ENCODE results near the gene PCBP1.
"Not testable (repeated sequence)": the region's sequence is repeated elsewhere in the genome, so short reads cannot be mapped to it uniquely, and the experiment has no call there.

The PCBP1 gene

GRCh38 chr2:70050631-70051425, 36.4 kb upstream of the PCBP1 start:
- H3K4me3 ChIP-seq (ENCODE audit: low read length): no peak overlapping the region
- H3K9me3 ChIP-seq (ENCODE audit: control insufficient read depth, low read length): no peaks in the 10 kb centered on the region
- no peak for DNase-seq (ENCODE audit: low read depth)
- H3K9ac ChIP-seq (ENCODE audit: low read length): no peak overlapping the region
- peaks cover 68% of the 10 kb centered on the region for H3K36me3 ChIP-seq (ENCODE audit: control insufficient read depth, insufficient read depth, low read length, severe bottlenecking)
- peaks cover 6% of the 10 kb centered on the region for H3K4me1 ChIP-seq (ENCODE audit: control insufficient read depth, insufficient read depth, low read length)
- no peaks in the 10 kb centered on the region for H3K27me3 ChIP-seq (replicated peaks; ENCODE audit: control insufficient read depth, insufficient read depth, low read length)

GRCh38 chr2:70055259-70055658, 32.0 kb upstream of the PCBP1 start:
- not testable (repeated sequence) for DNase-seq (ENCODE audit: low read depth); H3K4me1 ChIP-seq (ENCODE audit: control insufficient read depth, insufficient read depth, low read length); H3K9ac ChIP-seq (ENCODE audit: low read length); H3K9me3 ChIP-seq (ENCODE audit: control insufficient read depth, low read length); H3K4me3 ChIP-seq (ENCODE audit: low read length); H3K27me3 ChIP-seq (replicated peaks; ENCODE audit: control insufficient read depth, insufficient read depth, low read length)
- peaks cover 61% of the 10 kb centered on the region for H3K36me3 ChIP-seq (ENCODE audit: control insufficient read depth, insufficient read depth, low read length, severe bottlenecking)

GRCh38 chr2:70061317-70061716, 26.0 kb upstream of the PCBP1 start:
- Histone ChIP-seq H3K9ac (ENCODE audit: low read length) (no peak overlapping the region), H3K9me3 (ENCODE audit: control insufficient read depth, low read length) (no peaks in the 10 kb centered on the region), H3K4me1 (ENCODE audit: control insufficient read depth, insufficient read depth, low read length) (no peaks in the 10 kb centered on the region), H3K4me3 (ENCODE audit: low read length) (no peak overlapping the region), H3K36me3 (ENCODE audit: control insufficient read depth, insufficient read depth, low read length, severe bottlenecking) (peaks cover 55% of the 10 kb centered on the region), H3K27me3 (replicated peaks; ENCODE audit: control insufficient read depth, insufficient read depth, low read length) (no peaks in the 10 kb centered on the region)
- no peak for DNase-seq (ENCODE audit: low read depth)

GRCh38 chr2:70062270-70062669, 25.0 kb upstream of the PCBP1 start:
- no peak overlapping the region for H3K4me3 ChIP-seq (ENCODE audit: low read length)
- no peaks in the 10 kb centered on the region for H3K27me3 ChIP-seq (replicated peaks; ENCODE audit: control insufficient read depth, insufficient read depth, low read length)
- no peak for DNase-seq (ENCODE audit: low read depth)
- H3K4me1 ChIP-seq (ENCODE audit: control insufficient read depth, insufficient read depth, low read length): no peaks in the 10 kb centered on the region
- H3K36me3 ChIP-seq (ENCODE audit: control insufficient read depth, insufficient read depth, low read length, severe bottlenecking): peaks cover 64% of the 10 kb centered on the region
- no peaks in the 10 kb centered on the region for H3K9me3 ChIP-seq (ENCODE audit: control insufficient read depth, low read length)
- no peak overlapping the region for H3K9ac ChIP-seq (ENCODE audit: low read length)

GRCh38 chr2:70068119-70068518, 19.2 kb upstream of the PCBP1 start:
- H3K4me1 ChIP-seq (ENCODE audit: control insufficient read depth, insufficient read depth, low read length): peaks cover 13% of the 10 kb centered on the region
- H3K4me3 ChIP-seq (ENCODE audit: low read length): no peak overlapping the region
- no peaks in the 10 kb centered on the region for H3K27me3 ChIP-seq (replicated peaks; ENCODE audit: control insufficient read depth, insufficient read depth, low read length)
- peak; percentile 4 for DNase-seq (ENCODE audit: low read depth)
- no peak overlapping the region for H3K9ac ChIP-seq (ENCODE audit: low read length)
- no peaks in the 10 kb centered on the region for H3K9me3 ChIP-seq (ENCODE audit: control insufficient read depth, low read length)
- peaks cover 34% of the 10 kb centered on the region for H3K36me3 ChIP-seq (ENCODE audit: control insufficient read depth, insufficient read depth, low read length, severe bottlenecking)

GRCh38 chr2:70069049-70069448, 18.2 kb upstream of the PCBP1 start:
- peaks cover 31% of the 10 kb centered on the region for H3K36me3 ChIP-seq (ENCODE audit: control insufficient read depth, insufficient read depth, low read length, severe bottlenecking)
- peaks cover 13% of the 10 kb centered on the region for H3K4me1 ChIP-seq (ENCODE audit: control insufficient read depth, insufficient read depth, low read length)
- H3K4me3 ChIP-seq (ENCODE audit: low read length): no peak overlapping the region
- no peaks in the 10 kb centered on the region for H3K27me3 ChIP-seq (replicated peaks; ENCODE audit: control insufficient read depth, insufficient read depth, low read length)
- H3K9ac ChIP-seq (ENCODE audit: low read length): no peak overlapping the region
- DNase-seq (ENCODE audit: low read depth): no peak
- H3K9me3 ChIP-seq (ENCODE audit: control insufficient read depth, low read length): no peaks in the 10 kb centered on the region

- H3K36me3 ChIP-seq (ENCODE audit: control insufficient read depth, insufficient read depth, low read length, severe bottlenecking): peaks cover 26% of the 10 kb centered on the region
- DNase-seq (ENCODE audit: low read depth): peak; percentile 93
- H3K4me3 ChIP-seq (ENCODE audit: low read length): no peak overlapping the region
- H3K9me3 ChIP-seq (ENCODE audit: control insufficient read depth, low read length): no peaks in the 10 kb centered on the region
- H3K9ac ChIP-seq (ENCODE audit: low read length): peak overlapping the region; percentile 52
- peaks cover 13% of the 10 kb centered on the region for H3K4me1 ChIP-seq (ENCODE audit: control insufficient read depth, insufficient read depth, low read length)
- no peaks in the 10 kb centered on the region for H3K27me3 ChIP-seq (replicated peaks; ENCODE audit: control insufficient read depth, insufficient read depth, low read length)
Observed at GRCh38 chr2:70070542-70071268, 16.6 kb upstream of the PCBP1 start.

GRCh38 chr2:70073493-70073892, 13.8 kb upstream of the PCBP1 start:
- no peak for DNase-seq (ENCODE audit: low read depth)
- no peak overlapping the region for H3K9ac ChIP-seq (ENCODE audit: low read length)
- H3K9me3 ChIP-seq (ENCODE audit: control insufficient read depth, low read length): no peaks in the 10 kb centered on the region
- H3K36me3 ChIP-seq (ENCODE audit: control insufficient read depth, insufficient read depth, low read length, severe bottlenecking): peaks cover 38% of the 10 kb centered on the region
- no peaks in the 10 kb centered on the region for H3K27me3 ChIP-seq (replicated peaks; ENCODE audit: control insufficient read depth, insufficient read depth, low read length)
- peaks cover 6% of the 10 kb centered on the region for H3K4me1 ChIP-seq (ENCODE audit: control insufficient read depth, insufficient read depth, low read length)
- H3K4me3 ChIP-seq (ENCODE audit: low read length): no peak overlapping the region

GRCh38 chr2:70078384-70078783, 8.9 kb upstream of the PCBP1 start:
- Histone ChIP-seq H3K27me3 (replicated peaks; ENCODE audit: control insufficient read depth, insufficient read depth, low read length) (no peaks in the 10 kb centered on the region), H3K4me1 (ENCODE audit: control insufficient read depth, insufficient read depth, low read length) (no peaks in the 10 kb centered on the region), H3K9me3 (ENCODE audit: control insufficient read depth, low read length) (no peaks in the 10 kb centered on the region), H3K4me3 (ENCODE audit: low read length) (no peak overlapping the region), H3K36me3 (ENCODE audit: control insufficient read depth, insufficient read depth, low read length, severe bottlenecking) (peaks cover 80% of the 10 kb centered on the region), H3K9ac (ENCODE audit: low read length) (no peak overlapping the region)
- no peak for DNase-seq (ENCODE audit: low read depth)

GRCh38 chr2:70080610-70081200, 6.6 kb upstream of the PCBP1 start:
- Histone ChIP-seq H3K4me3 (ENCODE audit: low read length) (no peak overlapping the region), H3K9ac (ENCODE audit: low read length) (no peak overlapping the region), H3K9me3 (ENCODE audit: control insufficient read depth, low read length) (no peaks in the 10 kb centered on the region), H3K36me3 (ENCODE audit: control insufficient read depth, insufficient read depth, low read length, severe bottlenecking) (peaks cover 83% of the 10 kb centered on the region), H3K27me3 (replicated peaks; ENCODE audit: control insufficient read depth, insufficient read depth, low read length) (no peaks in the 10 kb centered on the region), H3K4me1 (ENCODE audit: control insufficient read depth, insufficient read depth, low read length) (peaks cover 19% of the 10 kb centered on the region)
- no peak for DNase-seq (ENCODE audit: low read depth)

- no peak for DNase-seq (ENCODE audit: low read depth)
- Histone ChIP-seq H3K9ac (ENCODE audit: low read length) (no peak overlapping the region), H3K27me3 (replicated peaks; ENCODE audit: control insufficient read depth, insufficient read depth, low read length) (no peaks in the 10 kb centered on the region), H3K4me1 (ENCODE audit: control insufficient read depth, insufficient read depth, low read length) (peaks cover 24% of the 10 kb centered on the region), H3K9me3 (ENCODE audit: control insufficient read depth, low read length) (no peaks in the 10 kb centered on the region), H3K36me3 (ENCODE audit: control insufficient read depth, insufficient read depth, low read length, severe bottlenecking) (peaks cover 78% of the 10 kb centered on the region), H3K4me3 (ENCODE audit: low read length) (no peak overlapping the region)
Observed at GRCh38 chr2:70081221-70081620, 6.1 kb upstream of the PCBP1 start.

All from adipocyte (in vitro differentiated cells).